Limb (tissue), 2 donors: ENCODE measurements around the gene MDFIC.
"Not testable (repeated sequence)": the region's sequence is repeated elsewhere in the genome, so short reads cannot be mapped to it uniquely, and the experiment has no call there.

Experiments
- DNase-seq, 2 donors: peaks; one replicate each; pipeline ENCODE4 v3.0.0-alpha.2; 2016; ENCODE audit errors: extremely low spot score in 2 of 2

MDFIC gene, protein sequence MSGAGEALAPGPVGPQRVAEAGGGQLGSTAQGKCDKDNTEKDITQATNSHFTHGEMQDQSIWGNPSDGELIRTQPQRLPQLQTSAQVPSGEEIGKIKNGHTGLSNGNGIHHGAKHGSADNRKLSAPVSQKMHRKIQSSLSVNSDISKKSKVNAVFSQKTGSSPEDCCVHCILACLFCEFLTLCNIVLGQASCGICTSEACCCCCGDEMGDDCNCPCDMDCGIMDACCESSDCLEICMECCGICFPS

DNA sequence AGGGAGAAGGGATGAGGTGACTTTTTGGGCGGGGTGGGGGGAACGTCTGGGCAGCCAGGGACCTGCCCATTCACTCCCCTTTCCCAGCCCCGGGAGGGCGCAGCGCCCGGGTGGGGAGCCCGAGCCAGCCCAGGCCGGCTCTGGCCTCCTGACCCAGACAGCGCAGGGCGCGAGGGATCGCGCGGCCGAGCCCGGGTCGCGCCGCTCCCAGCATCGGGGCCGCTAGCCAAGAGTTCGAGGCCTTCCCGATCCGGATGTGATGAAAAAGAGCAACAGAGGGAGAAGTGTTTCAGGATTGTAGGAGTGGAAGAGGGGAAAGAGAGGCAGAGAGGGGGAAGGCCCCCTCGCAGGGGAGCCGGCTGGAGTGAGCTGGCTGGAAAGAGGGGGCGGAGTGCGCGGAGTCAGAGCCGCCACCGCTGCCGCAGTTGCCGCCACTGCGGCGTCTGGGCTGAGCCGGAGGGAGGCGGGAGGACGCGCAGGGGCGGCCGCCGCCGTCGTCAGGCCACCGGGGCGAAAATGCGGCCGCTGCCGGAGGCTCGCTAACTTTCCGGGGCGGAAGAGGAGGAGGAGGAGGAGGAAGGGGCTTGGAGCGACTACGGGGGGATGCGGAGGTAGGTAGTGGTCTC is at the start of gene MDFIC:
TSS of gene MDFIC (plus strand) at position 69 of the 626 bp plus-strand sequence. CDS start 940 bp downstream, outside the sequence.
- DNase-seq = peak; percentile 77 to 79

DNA sequence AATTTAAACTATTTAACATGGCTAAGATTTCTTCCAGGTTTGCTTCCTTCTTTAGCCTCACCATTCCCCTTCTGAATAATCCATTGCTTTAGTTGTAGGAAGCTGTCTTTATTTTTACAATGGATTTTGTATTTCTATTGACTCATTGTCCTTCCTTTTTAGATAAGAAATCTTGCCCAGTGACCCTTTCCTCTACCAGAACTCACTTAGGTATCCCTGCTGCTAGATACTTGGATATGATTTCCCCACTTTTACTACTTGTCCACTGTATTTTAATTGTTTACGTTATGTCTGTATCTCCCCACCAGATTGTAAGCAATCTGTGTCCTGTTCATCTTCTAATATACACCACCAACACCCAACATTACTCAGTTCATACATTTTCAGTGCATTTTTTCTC is 47.7 kb upstream of the MDFIC start:
- DNase-seq = no peak

DNA sequence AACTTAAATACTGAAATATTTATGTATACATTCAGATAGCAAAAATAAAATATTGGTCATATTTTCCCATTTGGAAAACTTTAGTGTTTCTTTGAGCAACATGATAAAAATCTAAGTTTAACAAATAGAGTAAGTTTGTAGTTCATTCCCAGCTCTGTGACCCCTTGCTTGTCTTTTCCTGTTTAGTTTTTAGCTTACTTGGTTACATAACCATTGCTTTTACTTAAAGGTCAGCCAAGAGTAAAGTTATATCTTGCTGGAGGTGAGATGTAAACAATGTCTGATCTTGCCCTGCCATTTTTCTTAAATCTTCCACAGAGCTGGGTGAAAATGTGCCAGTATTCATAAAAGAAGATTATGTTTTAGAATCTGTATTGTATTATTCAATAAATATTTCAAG is 46.7 kb upstream of the MDFIC start:
- no peak for DNase-seq

DNA sequence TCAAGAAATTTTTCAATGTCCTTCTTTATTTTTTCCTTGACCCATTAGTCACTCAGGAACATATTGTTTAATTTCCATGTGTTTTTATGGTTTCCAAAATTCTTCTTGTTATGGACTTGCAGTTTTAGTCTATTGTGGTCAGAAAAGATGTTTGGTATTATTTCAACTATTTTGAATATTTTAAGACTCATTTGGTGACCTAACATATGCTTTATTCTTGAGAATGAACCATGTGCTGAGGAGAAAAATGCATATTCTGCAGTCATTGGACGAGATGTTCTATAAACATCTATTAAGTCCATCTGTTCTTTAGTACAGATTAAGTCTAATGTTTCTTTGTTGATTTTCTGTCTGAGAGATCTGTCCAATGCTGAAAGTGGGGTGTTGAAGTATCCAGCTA is 42.3 kb upstream of the MDFIC start:
- no peak for DNase-seq

DNA sequence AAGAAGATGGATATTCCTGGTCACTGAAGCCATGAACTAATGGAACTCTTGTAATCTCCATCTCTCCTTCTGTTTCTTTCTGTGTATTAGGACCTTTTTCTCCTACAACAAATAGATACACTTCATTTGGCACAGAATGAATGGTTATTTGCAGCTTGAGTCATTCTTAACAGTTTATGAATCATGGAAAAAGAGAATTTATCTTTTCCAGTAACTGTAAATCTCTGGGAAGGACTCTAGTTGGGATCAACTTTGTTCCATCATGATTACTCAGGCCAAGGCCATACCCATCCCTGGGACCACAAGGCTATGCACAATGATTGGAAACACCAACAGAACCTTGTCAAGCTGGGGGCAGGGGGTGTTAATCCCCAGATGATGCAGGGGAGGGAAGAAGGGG is 36.1 kb upstream of the MDFIC start:
- no peak for DNase-seq

DNA sequence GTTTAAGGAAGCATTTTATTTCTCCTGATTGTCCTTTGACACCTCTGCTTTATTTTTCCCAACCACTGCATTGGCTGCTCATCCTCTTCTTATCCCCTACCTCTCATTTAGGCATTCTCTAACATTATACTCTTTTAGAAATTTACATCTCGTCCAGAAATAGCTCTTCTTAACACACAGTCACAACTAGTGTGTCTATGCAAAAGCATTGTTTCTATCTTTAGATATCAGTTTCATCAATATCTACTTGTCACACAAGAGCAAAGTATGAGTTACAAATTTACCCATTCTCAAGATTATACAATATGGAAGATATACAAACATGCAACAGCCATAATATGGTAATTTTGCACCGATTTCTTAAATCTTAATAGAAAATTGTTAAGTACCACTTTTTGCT is 35.7 kb upstream of the MDFIC start:
- DNase-seq = no peak

DNA sequence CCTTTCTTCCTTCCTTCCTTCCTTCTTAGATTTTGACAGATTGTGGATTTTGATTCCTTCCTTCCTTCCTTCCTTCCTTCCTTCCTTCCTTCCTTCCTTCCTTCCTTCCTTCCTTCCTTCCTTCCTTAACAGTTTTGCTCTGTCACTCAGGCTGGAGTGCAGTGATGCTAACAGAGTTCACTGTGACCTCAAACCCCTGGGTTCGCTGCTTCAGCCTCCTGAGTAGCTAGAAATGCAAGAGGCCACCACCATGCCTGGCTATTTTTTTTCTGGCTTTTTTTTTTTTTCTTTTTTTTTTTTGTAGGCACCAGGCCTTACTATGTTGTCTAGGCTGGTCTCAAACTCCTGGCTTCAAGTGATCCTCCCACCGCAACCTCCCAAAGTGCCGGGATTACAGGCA is 32.8 kb upstream of the MDFIC start:
- not testable (repeated sequence) for DNase-seq

DNA sequence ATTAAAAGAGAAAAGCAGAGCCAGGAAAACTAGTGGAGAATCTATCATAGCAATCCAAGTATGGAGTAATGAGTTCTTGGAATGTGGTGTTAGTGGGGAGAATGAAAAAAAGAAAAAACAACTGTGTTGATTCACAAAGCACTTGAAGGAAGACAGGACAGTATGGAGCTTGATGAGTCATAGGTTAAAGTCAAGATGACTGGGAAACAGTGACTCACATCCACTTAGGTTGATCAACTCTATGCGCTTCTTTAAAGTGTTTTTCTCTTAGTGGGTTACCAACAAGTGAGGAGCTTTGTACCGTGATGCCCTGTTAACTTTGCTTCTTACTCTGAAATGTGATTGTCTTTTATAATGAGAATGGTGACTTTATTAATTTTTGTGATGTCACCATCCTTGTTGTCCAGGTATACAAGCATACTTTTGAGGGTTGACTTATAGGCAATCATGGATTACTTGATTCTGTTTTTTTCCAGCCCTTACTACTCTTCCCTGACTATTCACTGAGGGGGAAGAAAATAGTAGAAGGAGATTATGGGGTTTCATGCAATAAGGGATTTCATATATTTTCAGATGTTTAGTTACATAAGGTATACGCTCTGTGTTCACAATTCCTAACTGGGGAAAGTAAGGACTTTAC is 32.1 kb upstream of the MDFIC start:
- no peak for DNase-seq

DNA sequence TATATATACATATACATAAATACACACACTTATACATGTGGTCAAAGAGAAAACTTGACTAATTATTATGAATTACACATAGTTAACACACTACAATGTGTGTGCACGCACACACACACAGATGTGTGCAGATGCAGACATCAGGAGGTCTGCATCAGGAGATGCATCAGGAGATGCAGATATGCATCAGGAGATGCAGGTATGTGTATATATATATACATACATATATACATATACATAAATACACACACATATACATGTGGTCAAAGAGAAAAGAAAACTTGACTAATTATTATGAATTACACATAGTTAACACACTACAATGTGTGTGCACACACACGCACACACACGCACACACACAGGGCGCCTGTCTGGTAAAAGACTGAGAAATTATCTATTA is 31.3 kb upstream of the MDFIC start:
- no peak for DNase-seq

DNA sequence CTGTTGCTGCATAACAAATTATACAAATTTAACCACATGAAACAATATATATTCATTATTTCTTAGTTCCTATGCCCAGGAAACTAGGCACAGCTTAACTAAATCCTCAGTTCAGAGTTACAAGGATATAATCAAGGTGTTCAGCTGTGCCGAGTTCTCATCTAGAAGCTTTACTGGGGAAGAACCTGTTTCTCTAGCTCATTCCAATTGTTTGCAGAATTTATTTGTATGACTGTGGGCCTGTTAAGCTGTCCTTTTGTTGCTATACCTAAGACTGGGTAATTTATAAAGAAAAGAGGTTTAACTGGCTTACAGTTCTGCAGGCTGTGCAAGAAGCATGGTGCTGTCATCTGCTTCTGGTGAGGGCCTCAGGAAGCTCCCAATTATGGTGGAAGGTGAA is 21.8 kb upstream of the MDFIC start:
- no peak for DNase-seq

DNA sequence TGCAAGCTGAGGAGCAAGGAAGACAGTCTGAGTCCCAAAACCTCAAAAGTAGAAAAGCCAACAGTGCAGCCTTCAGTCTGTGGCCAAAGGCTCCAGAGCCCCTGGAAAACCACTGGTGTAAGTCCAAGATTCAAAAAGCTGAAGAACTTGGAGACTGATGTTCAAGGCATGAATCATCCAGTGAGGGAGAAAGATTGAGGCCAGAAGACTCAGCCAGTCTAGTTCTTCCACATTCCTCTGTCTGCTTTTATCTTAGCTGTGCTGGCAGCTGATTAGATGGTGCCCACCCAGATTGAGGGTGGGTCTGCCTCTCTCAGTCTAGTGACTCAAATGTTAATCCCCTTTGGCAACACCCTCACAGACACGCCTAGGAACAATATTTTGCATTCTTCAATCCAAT is 20.1 kb upstream of the MDFIC start:
- DNase-seq = no peak

DNA sequence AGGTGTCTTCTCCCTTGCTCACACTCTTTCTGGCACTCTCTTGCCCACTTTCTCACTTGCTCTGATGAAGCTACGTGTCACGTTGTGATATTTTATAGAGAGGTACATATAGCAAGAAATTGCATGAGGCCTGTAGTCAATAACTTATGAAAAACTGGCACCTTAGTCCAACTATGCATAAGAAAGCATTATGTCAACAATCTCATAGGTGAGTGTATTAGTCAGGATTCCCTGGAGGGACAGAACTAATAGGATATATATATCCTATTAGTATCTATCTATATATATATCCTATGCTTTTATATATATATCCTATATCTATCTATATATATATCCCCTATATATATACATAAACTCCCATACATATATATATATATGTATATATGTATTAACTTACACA is 18.8 kb upstream of the MDFIC start:
- DNase-seq = no peak

DNA sequence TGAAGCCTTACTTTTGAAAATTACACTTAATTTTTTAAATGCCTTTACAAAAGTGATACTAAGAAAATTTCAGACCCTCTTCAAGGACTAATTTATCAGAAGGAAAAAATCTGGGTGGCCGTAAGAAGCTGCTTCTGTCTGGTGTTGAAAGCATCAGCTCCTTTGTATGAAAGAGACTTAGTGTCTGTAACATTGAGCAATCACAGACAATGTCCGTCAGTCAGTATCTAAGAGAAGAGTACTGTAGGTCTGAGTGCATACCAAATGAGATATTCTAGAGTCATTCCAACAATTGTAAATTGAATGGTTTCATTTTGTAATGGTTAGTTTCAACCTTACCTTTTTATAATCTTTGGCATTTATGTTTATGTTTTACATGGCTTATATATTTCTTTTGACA is 11.1 kb upstream of the MDFIC start:
- no peak for DNase-seq

DNA sequence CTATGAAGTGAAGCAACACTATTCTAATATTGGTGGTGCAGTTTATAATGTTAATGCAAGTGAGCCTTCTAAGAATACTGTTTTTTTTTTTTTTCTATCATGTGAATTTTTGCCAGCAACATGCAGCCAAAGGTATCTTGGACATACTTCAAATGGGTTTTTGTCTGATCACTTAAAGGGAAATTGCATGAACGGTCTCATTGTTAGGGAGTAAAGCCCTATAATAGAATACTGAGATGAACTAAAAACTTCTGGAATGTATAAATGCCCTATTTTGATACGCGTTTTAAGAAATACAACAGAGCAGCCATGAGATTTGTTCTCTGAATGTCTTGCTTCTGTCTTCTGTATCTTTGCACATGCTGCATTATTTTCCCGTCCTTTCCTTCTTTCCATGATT is 10.5 kb upstream of the MDFIC start:
- no peak for DNase-seq

DNA sequence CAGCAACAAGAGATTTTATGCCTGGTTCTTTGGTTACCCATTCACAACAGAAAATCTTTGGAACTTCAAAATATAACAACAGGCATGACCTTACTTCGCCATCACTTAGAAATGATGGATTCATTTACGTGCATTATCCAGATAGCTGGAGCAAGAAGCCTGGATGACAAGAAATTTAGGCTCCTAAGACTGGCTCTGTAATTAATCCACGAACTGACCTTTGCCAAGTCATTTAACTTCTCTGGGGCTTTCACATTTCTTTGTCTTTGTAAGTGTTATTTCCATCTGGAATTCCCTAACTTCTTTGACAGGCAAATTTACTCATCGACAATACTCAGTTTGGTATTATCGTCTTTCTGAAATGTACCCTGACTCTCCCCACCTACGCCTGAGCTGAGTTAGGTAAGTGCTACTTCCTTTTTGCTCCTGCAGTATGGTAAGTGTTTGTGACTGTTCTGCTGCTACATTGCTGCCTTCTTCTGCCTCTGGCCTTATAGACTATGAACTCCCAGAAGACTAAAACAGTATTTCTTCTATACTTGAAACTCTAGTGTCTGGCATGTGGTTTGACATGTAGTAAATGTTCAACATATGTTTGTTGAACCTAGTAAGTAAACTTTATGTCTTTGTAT is 5.5 kb upstream of the MDFIC start:
- DNase-seq = no peak

DNA sequence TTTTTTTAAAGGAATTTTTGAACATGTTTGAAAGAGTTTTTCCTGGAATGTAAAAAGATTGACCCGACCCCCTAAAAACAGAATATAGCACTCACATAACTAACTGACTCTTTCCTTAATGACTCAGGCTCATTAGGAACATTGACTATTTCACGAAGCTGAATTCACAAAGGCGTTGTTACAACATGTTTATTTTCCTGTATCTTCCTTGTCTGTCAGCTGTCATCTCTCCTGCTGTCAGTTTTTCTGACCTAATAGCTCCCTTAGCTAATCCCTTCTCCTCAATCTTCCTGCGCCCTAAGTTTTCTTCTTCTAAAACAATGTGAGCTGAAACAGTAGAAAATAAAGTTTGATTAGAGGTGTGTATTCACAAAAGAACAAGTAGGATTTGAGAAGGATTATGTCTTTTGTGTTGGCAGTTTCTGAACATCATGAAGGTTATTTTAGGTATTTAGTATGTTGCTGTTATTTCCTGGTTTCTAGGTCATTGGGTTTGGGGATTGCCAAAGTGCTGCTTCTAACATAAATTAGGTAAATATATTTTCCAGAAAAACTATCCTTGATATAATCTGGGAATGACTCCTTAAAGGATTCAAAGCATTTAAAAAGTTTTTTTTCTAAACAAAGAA is 4.6 kb upstream of the MDFIC start:
- DNase-seq = no peak

DNA sequence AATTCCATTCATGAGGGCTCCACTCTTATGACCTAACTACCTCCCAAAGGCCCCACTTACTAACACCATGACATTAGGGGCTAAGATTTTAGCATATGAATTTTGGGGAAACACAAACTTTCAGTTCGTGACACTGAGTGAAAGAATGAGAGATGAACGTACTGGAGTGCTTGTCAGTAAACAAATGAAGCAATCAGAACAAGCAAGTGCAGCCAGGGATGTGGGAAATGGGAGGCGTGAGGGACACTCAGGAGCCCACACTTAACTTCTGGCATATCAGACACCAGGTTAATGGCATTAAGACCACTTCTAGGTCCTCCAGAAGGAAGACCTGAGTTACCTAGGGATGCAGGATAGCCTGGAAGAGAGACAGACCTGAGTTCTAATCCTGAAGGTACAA is 2.3 kb upstream of the MDFIC start:
- no peak for DNase-seq

DNA sequence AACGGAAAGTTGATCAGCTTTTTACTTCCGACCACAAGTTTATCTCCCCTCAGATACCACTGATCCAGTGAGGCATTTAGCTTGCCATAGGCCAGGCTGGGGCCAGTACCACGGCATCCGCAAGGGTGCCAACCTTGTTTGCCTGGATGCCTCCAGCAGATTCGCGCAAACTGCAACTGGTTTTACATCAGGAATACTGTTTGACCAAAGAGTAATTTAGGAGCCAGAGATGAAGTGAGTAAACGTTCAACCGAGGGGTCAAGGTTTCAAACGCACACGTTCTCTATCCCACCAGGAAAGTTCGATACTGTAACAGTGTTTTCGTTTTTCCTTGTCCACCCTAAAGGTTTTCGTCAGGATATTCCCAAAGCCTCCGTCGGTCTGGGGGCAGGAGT is 266 bp upstream of the MDFIC start:
- no peak for DNase-seq

DNA sequence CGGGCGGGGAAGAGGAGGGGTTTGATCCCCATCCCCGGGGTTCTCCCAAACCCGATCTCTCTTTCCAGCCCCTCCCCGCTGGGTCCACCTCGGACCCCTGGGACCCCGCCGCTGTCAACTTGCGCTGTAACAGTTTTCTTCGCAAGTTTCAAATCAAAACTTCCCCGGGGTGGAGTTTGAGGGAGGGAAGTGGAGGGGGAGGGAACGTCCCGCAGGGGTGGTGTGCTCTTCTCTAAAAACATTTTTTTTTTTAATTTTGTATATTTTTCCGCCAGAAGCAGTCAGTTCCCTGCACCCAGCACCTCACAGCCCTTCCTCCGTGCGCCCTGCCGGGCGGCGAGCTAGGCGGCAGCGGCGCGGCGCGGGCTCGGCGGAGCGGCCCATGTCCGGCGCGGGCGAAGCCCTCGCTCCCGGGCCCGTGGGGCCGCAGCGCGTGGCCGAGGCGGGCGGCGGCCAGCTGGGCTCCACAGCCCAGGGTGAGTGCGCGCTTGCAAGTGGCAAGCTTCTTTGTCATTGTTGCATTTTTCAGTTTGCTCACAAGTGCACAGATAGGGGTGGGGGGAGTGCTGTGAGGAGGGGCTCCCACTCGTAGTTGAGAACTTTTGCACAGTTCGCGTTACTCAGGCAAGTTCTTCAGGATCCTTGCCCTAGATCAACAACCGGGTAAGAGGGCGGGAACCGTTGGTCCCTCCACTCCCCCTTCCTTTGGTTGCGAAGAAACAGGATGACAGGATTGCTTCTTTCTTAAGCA is 933 bp downstream of the MDFIC start:
- peak; percentile 69 to 70 for DNase-seq

DNA sequence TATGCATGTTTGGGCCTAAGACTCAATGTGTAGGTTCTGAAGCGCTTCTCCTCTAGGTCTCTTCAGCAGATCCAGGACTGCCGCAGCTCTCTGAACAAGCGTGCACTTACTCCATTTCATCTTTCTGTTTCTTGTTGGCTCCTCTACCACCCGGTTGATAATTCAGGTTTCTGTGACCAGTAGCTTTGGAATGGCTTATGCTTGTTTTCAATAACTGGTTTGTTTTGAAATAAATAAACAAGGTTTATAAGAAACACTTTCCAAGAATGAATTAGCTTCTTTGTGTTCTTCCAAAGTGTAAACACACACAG is 1.5 kb downstream of the MDFIC start:
- DNase-seq = no peak

DNA sequence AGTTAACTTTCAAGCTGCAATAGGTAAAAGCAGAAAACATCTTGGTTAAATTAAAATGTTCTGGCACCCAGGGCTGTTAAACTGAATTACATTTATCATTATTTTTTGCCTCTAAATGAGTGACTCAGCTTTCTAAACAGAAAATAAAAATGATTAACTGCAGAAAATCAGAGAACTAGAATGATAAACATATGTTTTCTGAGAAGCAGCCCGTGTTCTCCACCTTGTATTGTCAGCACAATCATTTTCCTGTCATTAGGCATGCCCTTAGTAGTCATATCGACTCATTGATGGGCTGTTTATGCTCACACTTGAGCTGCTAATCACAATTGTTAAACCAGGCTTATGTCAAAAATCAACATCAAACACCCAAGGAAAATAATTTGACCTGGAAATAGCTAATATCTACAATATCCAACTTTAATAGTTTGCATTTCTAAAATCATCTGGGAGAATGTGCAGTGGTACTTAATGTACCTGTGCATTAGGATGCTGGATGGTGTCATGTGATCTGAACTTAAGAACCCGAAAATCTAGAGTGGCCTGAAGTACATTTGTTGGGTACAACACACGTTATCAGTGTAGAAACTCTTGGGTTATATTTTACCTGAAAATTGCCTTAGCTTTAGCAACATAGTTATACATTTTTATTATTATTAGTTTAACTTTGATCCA is 2.3 kb downstream of the MDFIC start:
- no peak for DNase-seq
